Measurements from ENCODE around the gene HEXB. TPM values are rescaled to one million over a fixed set of nuclear protein-coding genes. Genes with fewer than 3 reads are reported as not detected.

Gene HEXB
- total and polyA plus RNA-seq, 2 of the 4 experiments (the other 2 are of a cell fraction), result 76.7 to 126 TPM

DNA sequence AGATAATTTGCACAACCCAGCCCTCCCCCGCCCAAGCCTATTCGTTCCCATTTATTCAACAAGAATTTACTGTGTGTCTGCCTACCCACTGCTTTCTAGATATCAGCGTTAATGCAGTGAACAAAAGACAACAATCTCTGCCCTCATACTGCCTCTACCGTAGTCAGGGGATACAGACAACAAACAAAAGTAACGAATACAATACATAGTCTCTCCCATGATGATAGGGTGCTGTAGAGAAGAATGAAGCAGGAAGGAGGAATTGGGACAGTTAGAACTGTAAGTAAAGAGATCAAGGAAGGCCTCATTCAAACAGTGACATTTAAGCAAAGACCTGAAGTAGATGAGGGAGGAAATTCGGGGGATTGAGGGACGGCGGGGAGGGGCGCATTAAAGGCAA is 80.2 kb downstream of the HEXB start:
- dilution Hi-C loops (cut with HindIII; ENCODE audit: low sequenced_read_pairs, unreplicated experiment), result no loop called here
- ATAC-seq (ENCODE audit: low read depth) (no peak), DNase-seq (no peak)
- 0 out of 2 replicates have a peak, but pooled peaks cover 2% of the 10 kb centered on the region for H3K36me3 ChIP-seq (ENCODE audit: control insufficient read depth, insufficient read depth, low read length)
- no peak overlapping the region for H4K91ac ChIP-seq (ENCODE audit: insufficient read depth, low read depth, low read length)
- H2AK5ac ChIP-seq (ENCODE audit: low read depth, low read length), result no peak overlapping the region
- no peak overlapping the region for H3K27ac ChIP-seq (ENCODE audit: insufficient read depth, low read length)
- peaks cover 20 to 46% of the 10 kb centered on the region in 2 experiments for H3K79me1 ChIP-seq (ENCODE audit: low read depth in 1 of 2, low read length in 2 of 2)
- intact Hi-C loops (cut with micrococcal nuclease), result no loop called here
- no peaks in the 10 kb centered on the region for H3K27me3 ChIP-seq (ENCODE audit: control insufficient read depth, insufficient read depth, low read length)
- H2AFZ ChIP-seq (replicated peaks; ENCODE audit: low read length, poor library complexity), result no peak overlapping the region
- H3K18ac ChIP-seq (ENCODE audit: low read depth, low read length), result no peak overlapping the region
- no peak overlapping the region for H2AK9ac ChIP-seq (replicated peaks; ENCODE audit: low read depth, low read length, poor library complexity)
- no TSS peak for BruUV-seq (replicated peaks)
- no peak overlapping the region for H2BK15ac ChIP-seq (ENCODE audit: low read depth, low read length)
- no peak overlapping the region for H2BK120ac ChIP-seq (ENCODE audit: low read depth, low read length)
- H3K9me1 ChIP-seq (ENCODE audit: insufficient read depth, low read length), result no peaks in the 10 kb centered on the region
- no peak overlapping the region for H2BK20ac ChIP-seq (ENCODE audit: low read depth, low read length)
- H3K4ac ChIP-seq (ENCODE audit: low read depth, low read length), result no peak overlapping the region
- H3K14ac ChIP-seq (replicated peaks; ENCODE audit: low read depth, low read length), result no peak overlapping the region
- no peaks in the 10 kb centered on the region for H4K20me1 ChIP-seq (ENCODE audit: insufficient read depth, low read length)
- H3K56ac ChIP-seq (ENCODE audit: extremely low read depth, insufficient read depth, low read length), result no peak overlapping the region
- TF ChIP-seq, protein P1, sequence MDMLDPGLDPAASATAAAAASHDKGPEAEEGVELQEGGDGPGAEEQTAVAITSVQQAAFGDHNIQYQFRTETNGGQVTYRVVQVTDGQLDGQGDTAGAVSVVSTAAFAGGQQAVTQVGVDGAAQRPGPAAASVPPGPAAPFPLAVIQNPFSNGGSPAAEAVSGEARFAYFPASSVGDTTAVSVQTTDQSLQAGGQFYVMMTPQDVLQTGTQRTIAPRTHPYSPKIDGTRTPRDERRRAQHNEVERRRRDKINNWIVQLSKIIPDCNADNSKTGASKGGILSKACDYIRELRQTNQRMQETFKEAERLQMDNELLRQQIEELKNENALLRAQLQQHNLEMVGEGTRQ (IDR thresholded peaks at IDR 0.05; ENCODE audit: low read depth, low read length), result no peak
- TF ChIP-seq RFX5 (IDR thresholded peaks at IDR 0.05; ENCODE audit: low read depth, low read length) (no peak), POLR2A (IDR thresholded peaks at IDR 0.05; ENCODE audit: low read depth, low read length) (no peak), SMC3 (IDR thresholded peaks at IDR 0.05; ENCODE audit: low read depth, low read length) (no peak), MXI1 (IDR thresholded peaks at IDR 0.05; ENCODE audit: borderline replicate concordance, low read depth, low read length) (no peak), CHD1 (IDR thresholded peaks at IDR 0.05; ENCODE audit: low read depth, low read length) (no peak), RAD21 (IDR thresholded peaks at IDR 0.05; ENCODE audit: low read length) (no peak), FOS (IDR thresholded peaks at IDR 0.05; ENCODE audit: low read depth, low read length) (no peak)
- in situ Hi-C loops (cut with MboI; ENCODE audit: low sequenced_read_pairs), result loop anchor here (25.0 kb wide), 1 partner anchor 597 kb away; no protein-coding TSS in a partner anchor
- no peak overlapping the region for H3K4me3 ChIP-seq (ENCODE audit: insufficient read depth, low read depth, low read length)
- H3K9ac ChIP-seq (ENCODE audit: low read depth, low read length), result no peak overlapping the region
- H3K4me2 ChIP-seq (ENCODE audit: low read depth, low read length), result peak overlapping the region; percentile 33
- no CpG with 5 or more reads among the region's 9 CpGs for WGBS, 2 experiments (ENCODE audit: extremely low coverage in 2 of 2, insufficient read length in 1 of 2)
- no peak overlapping the region for H3K23ac ChIP-seq (ENCODE audit: low read depth, low read length)
- no peaks in the 10 kb centered on the region for H3K9me3 ChIP-seq (ENCODE audit: control insufficient read depth, insufficient read depth, low read length)
- peaks cover 7% of the 10 kb centered on the region for H3K4me1 ChIP-seq (ENCODE audit: control insufficient read depth, insufficient read depth, low read length)
- no peak overlapping the region for H2BK5ac ChIP-seq (ENCODE audit: low read depth, low read length, poor library complexity, severe bottlenecking)
- ChIA-PET POLR2A (ENCODE audit: unreplicated experiment) (no interaction called here), CTCF (no interaction called here)
- H4K8ac ChIP-seq (ENCODE audit: low read depth in 2 of 2, low read length in 2 of 2), result no peak overlapping the region
- H4K5ac ChIP-seq (ENCODE audit: low read depth, low read length), result no peak overlapping the region

Measured in IMR-90 (cell line).